GM23338 (cell line): Measurements from ENCODE around the gene NFIA.

Experiments
- ZNF114 ChIP-seq: fragments of 250-450 bp; sonication (Bioruptor Pico); IDR thresholded peaks from 2 replicates; pipeline ENCODE4 v1.5.0; 2020; ENCODE audit warnings: mild to moderate bottlenecking, moderate library complexity
- TF ChIP-seq, protein P1 (sequence below): IDR thresholded peaks from 2 replicates; pipeline ENCODE4 v1.6.1; 2016; ENCODE audit warnings: antibody characterized with exemption

DNA sequence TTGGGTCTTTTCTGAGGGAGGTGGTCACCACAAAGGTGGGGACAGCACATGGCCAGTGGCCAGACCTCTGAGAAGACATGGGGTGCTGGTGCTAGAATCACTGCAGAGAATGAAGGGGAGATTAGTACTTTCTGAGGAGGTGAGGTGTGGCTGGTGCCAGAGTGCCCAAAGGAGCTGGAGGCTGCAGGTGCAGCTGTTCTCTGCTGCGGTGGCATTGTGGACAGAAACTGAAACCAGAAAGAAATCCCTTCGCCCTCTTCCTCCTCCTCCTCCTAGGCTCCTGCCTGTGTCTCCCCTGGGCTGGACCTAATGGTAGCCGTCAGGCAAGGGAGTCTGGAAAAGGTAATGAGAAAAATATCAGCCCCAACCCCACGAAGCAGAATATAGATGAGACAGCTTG lies 380.9 kb downstream of the NFIA start:
- TF ChIP-seq, protein P1, sequence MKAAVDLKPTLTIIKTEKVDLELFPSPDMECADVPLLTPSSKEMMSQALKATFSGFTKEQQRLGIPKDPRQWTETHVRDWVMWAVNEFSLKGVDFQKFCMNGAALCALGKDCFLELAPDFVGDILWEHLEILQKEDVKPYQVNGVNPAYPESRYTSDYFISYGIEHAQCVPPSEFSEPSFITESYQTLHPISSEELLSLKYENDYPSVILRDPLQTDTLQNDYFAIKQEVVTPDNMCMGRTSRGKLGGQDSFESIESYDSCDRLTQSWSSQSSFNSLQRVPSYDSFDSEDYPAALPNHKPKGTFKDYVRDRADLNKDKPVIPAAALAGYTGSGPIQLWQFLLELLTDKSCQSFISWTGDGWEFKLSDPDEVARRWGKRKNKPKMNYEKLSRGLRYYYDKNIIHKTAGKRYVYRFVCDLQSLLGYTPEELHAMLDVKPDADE: no peak
- no peak for TF ChIP-seq ZNF114 (CRISPR knock-in tag)
